HG03469 (cell line): Measurements from ENCODE around the gene DAP.

Source experiments
- ATAC-seq: cut with Tn5 transposase; IDR thresholded peaks from one replicate; pipeline ENCODE4 v1.9.1; 2021; ENCODE audit warnings: mild to moderate bottlenecking, moderate library complexity, moderate number of reproducible peaks; ENCODE audit not compliant: unreplicated experiment

Gene DAP

DNA sequence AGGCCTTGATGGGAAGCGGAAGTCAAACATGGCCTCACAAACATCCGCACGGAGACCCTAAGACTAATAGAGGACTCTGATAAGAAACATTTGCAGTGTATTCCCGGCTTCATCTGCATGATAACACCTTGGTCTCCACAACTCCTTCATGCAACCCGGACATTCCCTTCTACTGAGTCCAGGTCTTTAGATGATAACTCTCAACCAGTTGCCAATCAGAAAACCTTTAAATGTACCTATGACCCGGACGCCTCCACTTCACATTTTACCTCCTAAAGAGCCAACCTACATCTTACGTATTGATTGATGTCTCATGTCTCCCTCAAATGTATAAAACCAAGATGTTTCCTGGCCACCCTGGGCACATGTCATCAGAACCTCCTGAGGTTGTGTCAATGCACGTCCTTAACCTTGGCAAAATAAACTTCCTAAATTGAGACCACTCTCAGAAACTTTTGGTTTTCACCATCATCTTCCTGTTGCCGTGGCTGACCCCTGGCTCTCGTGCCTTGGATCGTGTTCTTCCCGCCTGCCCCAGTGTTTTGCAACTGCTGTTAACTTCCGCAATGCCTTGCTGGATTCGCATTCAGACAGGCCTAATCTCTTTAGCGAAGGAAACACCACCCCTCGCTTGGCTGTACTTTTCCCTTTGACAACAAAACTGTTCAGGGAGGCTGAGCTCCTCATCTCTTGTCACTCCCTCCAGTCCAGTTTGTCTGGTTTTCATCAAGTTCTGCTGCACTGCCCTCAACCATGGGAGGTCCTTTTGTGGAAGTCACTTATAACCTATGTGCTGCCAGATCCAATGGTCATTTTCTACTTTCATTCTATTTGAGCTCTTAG, 1.1 kb upstream of the DAP start:
- ATAC-seq = no peak

DNA sequence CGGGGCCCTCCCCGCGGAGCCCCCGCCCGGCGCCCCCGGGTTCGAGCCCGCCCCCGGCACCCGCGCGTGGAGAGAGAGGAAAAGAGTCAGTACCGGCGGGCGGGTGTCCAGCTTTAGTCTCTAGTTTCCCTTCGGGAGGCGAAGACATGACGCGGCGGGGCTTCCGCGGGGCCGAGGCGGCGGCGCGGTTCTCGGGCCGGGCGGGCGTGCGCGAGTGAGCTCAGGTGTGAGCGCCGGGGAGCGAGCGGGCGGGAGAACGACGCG, 181 bp downstream of the DAP start:
- no peak for ATAC-seq

DNA sequence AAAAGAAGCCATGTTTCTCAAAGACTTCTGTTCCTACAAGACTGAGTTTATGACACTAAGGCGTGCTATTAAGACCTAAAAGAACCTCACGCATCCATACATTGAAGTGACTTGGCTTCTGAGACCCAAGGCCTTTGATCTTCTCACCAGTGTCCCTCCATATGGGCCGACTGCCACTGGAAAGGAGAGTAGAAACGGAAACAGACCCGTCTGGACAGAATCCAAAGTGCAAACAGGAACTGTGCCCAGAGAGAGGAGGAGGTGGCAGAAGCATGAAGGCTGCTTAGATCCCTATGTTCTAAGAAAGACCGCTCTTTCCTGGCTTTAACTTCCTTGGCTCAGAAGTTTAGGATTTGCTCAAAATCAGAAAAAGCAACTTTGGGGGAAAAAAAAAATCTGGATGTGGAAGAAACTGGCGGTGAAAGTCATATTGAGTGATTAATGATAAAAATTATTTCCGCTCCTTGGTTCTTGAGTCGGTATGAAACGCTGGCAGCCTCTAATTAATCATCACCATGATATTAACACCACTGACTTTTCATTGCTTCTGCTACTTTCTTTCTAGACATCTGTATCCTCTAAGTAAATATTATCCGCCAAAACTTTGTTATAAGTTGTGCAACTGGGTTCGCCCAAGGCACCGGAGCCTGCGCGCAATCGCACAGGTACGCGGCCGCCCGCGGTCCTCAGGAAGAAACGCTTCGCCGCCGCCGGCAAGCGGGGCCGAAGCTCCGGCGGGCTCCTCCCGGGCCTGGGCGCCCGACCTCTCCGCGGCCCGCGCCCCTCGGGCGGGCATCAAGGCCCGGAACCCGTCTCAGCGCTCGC, 726 bp downstream of the DAP start:
- ATAC-seq = peak; percentile 17

DNA sequence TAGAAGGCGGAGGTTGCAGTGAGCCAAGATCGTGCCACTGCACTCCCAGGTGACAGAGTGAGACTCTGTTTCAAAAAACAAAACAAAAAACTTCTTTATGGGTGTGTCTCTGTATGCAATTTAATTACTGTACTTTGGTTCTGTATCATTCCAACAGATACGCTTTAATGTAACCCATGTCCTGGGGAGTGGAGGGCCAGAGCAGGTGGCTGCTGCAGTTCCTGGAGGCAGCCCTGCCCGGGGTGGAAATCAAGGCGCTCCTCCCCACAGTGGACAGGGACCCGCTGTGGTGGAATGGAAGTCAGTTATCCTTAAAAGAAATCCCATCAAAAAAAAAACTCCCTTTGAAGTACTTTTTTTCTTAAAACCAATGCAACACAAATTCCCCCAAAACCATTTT, 1.9 kb downstream of the DAP start:
- no peak for ATAC-seq

DNA sequence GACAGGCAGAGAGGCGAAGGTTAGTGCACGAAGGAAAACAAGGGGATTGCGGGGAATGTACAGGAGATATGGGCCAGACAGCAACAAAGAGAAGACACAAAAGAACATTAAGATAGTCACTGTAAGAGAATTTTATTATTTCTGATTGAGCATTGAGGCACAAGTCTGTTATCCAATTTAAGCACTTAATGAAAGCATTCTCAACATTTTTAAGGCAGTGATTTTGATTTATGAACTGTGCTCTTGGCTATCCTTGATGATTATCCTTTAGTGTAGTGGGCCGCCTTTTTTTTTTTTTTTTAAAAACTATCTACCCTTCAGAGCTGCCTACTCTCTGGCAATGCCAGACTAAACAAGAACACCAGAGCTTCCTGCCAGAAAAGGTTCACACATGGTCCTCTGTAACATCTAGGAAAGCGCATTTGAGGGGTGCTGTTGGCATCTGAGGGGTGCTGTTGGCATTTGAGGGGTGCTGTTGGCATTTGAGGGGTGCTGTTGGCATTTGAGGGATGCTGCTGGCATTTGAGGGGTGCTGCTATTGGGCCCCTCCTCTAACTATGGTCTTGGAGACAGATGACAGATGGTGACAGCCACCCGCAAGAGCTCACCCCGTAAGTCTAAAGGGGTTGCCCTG, 3.0 kb downstream of the DAP start:
- no peak for ATAC-seq

DNA sequence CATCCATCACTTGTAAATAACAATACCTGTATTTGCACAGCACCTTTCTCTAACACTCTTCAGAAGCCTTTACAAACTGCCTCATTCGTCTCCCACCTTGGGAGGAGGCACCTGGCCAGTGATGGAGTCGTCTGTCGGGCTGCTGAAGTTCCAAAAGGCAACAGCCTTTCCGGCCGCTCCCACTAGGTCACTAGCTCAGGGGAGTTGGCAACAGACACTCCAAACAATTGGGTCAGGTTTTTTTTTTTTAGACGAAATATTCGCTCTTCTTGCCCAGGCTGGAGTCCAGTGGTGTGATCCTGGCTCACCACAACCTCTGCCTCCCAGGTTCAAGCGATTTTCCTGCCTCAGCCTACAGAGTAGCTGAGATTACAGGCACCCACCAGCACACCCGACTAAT, 4.0 kb downstream of the DAP start:
- ATAC-seq = no peak

DNA sequence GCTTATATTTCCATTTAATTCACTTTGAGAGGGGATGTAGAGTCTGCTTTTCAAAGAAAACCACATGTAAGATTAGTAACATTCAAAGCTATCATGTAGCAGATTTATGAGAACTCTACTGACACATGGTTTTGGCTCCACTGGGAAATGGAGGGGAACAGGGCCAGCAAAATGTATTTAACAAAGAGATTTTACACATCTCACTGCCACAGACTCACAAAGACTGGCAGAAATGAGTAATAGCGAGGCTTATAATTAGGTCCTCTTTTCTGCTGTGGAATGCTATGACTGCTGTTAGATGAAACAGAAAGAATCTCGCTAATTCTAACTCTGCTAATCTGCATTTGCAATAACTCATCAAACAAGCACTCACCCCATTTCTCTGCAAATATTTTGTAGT, 4.5 kb downstream of the DAP start:
- peak; percentile 37 for ATAC-seq

DNA sequence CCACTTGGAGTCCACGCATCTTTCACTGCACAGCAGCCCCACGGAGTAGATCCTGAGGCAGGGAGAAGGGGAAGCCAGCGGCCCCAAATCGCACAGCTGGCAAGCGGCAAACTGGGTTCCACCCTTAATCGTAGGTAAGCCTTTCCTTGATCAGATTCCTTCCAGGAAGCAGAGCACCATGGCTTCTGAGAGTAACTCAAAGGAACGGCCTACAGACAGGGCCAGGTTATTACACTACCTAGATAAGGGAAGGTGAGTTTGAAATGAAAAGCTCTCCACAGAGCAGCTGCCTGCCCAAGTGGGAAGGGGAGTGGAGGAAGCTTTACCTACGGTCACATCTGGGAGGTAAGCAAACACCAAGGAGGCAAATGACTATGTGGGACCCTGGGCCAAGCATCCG, 7.9 kb downstream of the DAP start:
- no peak for ATAC-seq

DNA sequence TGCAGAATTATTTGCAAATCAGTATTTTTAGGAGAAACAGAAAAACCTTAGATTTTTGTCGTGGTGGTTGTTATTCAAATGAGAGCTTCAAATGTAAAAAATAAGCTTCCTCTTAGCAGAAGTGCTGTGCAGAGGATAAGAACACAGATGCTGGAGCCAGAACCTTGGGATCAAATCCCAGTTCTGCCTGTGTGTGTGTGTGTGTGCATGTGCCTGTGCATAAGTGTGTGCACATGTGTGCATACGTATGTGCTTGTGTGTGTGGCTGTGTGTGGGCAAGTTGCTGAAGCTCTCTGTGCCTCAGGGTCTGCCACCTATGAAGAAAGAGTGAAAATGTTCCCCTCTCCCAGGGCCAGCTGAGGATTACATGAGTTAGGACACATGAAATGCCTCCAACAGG, 8.6 kb downstream of the DAP start:
- ATAC-seq = no peak

DNA sequence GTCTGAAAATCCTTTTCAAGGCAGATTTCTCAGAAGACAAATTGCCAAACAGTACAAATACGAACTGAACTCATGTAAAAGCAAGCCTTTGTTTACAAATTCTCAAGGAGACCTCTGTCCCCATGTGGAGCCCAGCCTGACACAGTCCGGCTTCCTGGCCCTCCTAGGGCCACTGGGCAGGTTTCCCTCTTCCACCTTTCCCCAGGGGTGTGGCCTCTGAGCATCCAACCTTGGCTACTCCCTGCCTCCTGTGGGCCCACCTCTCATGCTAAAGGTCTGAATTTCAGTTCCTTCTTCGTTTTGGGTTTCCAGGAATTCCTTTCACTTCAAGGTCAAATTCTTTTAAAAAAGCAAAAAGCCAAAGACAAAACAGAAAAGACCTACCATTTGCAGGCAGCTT, 10.1 kb downstream of the DAP start:
- no peak for ATAC-seq

DNA sequence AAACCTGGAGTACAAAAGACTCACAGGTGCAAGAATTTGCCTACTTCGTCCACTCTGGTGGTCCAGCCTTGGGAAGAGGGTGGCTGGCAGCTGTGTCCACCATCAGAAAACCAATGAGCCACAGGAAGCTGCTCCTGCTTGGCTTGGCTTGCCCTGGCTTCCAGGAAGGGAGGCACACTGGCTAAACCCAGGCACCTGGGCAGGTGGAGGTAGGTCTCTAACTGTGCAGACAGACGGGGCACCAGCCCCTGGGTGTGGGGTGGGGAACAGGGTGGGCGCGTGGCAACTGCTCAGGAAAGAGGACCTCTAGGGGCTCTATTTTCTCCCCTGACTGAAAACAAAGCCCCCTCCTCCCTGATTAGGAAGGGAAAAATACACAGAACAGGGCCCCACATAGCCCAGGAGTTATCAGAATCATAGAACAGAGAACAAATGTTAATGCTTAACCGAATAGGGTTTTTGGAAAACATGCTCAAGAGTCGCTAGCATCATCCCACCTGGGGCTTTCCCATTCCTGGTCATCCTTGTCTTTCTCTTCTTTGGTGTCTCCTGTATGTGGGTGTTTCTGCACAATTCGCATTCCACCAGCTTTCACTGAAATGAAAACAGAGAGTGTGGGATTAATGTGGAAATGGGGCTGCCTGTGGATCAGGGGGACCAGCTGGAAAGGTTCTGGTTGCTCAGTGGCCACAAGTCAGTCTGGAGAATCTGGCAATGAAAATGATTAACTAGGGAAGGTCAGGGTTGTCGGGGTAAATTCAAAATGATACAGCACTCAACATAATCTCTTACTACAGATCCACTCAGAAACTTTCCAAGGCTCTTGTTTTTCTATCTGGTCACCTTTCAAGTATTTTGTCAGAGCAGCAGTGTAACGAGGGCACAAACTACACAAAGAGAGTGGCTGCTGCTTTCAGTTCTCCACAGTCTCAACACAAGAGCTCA, 13.1 kb downstream of the DAP start:
- ATAC-seq = no peak

DNA sequence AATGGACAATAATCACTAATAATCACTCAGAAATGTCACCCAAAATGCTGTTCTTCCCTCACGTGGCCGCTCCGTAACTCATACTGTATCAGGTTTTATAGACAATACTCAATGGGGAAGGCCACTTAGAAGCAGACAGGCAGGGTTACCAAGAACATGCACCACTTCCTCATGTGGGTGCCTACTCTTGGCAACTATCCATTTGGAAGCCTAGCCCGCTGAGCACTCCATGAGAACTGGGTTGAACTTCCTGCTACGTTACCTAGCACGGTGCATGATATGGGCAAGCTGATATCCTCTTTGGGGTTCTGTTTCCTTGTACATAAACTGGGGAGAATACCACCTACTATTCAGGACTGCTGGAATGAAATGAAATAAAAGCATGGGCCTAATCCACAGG, 14.3 kb downstream of the DAP start:
- ATAC-seq = no peak

DNA sequence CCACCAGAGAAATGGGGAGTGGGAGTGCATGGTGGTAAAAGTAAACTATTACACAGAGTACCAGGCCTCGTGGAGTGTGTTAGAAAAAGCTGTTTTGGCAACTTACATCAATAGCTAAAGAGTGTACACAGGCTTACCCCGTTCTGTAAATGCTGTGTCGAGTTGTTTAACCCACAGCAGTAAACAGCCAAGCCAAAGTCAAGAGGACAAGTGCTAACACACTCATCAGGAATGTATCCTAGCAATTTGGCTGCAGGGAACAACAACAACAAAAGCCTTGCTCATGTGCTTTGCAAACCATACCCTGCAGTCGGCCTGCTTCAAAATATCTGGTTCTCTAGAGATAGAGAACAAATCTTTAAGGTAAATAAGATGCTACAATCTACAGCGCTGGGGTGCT, 15.9 kb downstream of the DAP start:
- no peak for ATAC-seq

DNA sequence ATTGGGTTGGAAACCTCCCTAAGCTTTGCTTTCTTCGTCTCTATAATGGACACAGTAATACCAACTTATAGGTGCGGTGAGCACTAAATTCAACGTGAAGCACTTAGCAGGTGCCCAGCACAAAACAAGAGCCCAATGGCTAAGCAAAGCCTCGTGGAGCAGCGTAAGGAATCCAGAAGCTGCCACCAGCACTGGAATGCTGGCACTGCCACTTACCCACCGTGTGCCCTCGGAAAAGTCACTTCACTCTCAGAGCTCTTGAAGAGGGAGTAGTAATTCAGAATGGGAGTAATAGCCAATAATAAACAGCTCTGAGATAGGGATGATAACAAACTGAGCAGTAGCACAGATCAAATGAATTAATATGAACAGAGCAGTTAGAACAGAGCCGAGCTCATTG, 16.4 kb downstream of the DAP start:
- ATAC-seq = no peak

DNA sequence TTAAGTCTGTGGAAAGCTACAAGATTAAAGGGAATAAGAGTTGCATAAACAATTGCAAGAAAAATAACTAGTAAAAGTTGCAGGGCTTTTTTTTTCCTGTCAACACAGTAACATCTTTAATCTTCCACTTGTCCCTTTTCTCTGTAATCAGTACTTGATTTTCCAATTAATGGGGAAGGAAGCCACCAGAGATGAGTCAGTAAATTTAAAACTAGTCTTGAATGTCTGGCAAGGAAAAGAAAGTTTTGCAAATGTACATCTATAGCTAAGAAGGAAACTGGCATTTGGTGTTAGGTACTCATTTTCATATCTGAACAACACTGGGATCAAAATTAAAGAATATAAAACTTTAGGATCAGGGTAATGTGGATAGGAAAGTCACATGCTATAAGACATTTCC, 17.1 kb downstream of the DAP start:
- ATAC-seq = no peak

DNA sequence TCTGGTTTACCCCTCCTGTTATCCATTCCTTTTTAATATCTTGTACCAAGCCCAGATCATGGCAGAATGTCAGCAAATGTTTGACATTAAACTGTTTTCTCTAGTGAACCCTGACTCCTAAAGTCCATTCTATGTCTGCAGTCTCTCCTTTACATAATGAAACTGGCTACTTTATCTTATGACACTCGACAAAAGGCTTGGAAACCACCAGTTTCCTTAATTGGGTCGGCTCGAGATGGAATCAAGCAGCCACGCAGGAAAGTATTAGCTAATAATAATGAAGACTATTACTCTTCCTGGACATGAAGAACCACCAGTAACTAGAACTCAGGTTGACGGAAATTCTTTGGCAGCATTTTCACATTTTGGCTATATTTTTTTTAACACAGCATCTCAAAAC, 17.5 kb downstream of the DAP start:
- no peak for ATAC-seq

DNA sequence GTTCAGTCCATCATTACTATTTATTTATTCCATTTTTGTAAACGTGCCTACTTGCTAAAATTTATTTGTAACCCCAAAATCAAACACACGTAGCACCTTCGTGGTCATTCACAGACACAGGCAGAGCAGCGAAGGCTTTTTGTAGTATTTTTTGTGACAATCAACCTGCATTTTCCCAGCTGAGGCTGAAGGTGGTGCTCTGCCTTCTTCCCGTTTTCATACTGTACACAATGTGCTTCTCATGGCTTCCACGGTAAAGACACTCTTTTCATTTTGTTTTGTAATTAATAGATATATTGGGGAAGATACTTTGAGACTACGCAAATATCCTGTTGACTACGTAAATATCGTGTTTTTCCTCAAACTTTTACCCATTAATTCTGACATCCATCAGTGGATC, 19.4 kb downstream of the DAP start:
- no peak for ATAC-seq

DNA sequence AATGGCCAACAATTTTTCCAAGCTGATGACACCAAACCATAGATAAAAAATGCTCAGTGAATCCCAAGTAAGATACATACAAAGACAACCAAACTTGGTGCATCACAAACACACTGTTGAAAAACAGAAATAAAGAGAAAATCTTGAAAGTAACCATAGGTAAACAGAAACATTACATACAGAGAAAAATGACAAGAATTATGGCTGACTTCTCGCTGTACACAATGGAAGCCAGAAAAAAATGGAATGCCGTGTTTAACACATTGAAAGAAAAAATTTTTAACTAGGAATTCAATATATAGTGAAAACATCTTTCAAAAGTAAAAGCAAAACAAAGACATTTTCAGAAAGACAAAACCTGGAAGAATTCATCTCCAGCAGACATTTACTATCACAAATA, 20.6 kb downstream of the DAP start:
- ATAC-seq = no peak

DNA sequence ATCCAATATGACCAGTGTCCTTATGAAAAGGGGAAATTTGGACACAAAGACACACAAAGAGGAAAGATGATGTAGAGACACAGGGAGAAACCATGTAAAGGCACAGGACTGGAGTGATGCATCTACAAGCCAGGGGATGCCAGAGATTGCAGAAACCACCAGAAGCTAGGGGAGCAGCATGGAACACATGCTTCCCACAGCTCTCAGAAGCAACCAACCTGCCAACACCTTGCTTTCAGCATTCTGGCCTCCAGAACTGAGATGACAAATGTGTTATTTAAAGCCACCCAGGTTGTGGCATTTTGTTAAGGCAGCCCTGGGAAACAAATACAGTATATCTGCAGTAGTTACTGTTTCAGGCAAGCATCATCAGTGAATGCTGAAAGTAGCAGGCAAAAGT, 23.2 kb downstream of the DAP start:
- no peak for ATAC-seq

DNA sequence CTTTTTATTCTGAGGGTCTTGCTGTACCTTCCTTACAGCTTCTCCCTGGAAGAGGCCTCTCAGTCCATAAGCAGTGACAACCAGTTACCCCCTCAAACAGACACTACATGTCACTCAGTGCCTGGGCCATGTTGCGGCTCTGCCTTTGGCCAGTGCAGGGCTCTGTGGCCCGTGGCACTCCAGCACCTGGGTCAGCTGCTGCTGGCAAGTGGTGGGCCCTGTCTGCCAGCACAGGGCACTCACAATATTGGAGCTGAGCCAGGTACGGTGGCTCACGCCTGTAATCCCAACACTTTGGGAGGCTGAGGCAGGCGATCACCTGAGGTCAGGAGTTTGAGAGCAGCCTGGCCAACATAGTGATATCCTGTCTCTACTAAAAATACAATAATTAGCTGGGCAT, 24.2 kb downstream of the DAP start:
- ATAC-seq = no peak

DNA sequence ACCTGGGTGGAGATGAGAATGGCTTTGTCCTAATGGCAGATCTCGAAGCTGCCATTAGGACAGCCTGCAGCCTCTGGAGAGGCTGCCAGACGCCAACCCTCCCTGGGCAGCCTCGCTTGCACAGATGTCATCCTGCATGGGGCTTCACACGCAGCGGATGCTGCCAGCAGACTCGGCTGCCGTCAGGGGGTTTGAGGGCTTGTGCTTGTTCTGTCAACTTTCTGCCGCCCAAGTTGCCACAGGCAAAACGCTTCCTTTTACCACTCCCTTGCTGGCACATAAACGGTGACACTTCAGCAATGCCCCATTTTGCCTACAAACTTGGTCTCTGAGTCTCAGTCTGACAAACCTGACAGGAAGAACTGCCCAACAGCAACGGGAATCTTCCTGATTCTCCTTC, 24.7 kb downstream of the DAP start:
- no peak for ATAC-seq
